ENCODE measurements around the gene DYNC1H1. TPM values are rescaled to one million over a fixed set of nuclear protein-coding genes. Genes with fewer than 3 reads are reported as not detected.

Gene DYNC1H1
- total and polyA plus RNA-seq, 2 of the 13 experiments (the other 11 are each of a cell fraction or from before 2014, with no cell fraction given), result 74.4 to 239 TPM

DNA sequence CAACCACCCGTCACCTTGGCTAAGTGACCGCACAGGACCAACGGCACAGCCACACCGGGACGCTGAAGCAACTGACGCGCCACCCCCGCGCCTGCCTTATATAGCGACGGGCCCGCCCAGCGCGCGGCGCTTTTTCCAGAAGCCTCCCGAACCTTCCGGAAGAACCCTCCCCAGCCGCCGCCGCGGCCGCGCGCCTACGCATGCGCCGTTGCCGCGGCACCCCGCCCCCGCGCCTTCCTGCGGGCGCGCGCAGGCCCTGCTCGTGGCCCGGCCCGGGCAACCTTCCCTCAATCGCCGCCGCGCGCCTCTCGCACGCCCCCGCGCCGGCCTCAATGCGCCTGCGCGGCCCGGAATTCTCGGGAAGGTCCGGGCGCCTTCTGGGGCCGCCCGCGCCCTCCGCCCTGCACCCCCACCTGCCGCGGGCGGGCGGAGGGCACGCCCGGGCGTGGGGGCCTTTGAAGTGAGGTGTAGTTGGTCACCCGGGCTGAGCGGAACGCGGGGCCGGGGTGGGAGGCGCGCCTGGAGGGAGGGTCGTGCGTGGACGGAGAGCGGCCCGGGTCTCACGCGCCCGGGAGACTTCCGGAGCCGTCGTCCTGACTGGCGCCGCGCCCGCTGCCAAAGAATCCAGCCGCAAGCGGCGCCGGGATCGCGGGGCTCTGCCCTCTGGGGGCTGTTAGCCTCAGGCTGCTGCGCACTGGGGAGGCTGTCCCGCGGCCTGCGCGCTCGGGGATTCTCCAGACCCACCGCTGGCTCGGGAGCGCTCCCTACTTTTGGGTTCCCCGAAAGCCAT, 122.8 kb downstream of the DYNC1H1 start, which contains the start of gene HSP90AA1 (continued):
- TF ChIP-seq KLF15 (CRISPR knock-in tag; IDR thresholded peaks at IDR 0.05; ENCODE audit: borderline replicate concordance) (peak; percentile 26; the same call in 1 of the 2 replicates), RXRB (CRISPR knock-in tag; IDR thresholded peaks at IDR 0.05; ENCODE audit: borderline replicate concordance) (no peak), ARHGAP35 (CRISPR knock-in tag; IDR thresholded peaks at IDR 0.05; ENCODE audit: borderline replicate concordance) (no peak), MTF2 (CRISPR knock-in tag; IDR thresholded peaks at IDR 0.05; ENCODE audit: borderline replicate concordance) (no peak), HHEX (CRISPR knock-in tag; IDR thresholded peaks at IDR 0.05) (no peak), ZNF558 (CRISPR knock-in tag; IDR thresholded peaks at IDR 0.05; ENCODE audit: borderline replicate concordance) (peak; percentile 94; the same call in 1 of the 2 replicates), THYN1 (CRISPR knock-in tag; IDR thresholded peaks at IDR 0.05; ENCODE audit: borderline replicate concordance, low read depth) (no peak)
- TF ChIP-seq, protein P1, sequence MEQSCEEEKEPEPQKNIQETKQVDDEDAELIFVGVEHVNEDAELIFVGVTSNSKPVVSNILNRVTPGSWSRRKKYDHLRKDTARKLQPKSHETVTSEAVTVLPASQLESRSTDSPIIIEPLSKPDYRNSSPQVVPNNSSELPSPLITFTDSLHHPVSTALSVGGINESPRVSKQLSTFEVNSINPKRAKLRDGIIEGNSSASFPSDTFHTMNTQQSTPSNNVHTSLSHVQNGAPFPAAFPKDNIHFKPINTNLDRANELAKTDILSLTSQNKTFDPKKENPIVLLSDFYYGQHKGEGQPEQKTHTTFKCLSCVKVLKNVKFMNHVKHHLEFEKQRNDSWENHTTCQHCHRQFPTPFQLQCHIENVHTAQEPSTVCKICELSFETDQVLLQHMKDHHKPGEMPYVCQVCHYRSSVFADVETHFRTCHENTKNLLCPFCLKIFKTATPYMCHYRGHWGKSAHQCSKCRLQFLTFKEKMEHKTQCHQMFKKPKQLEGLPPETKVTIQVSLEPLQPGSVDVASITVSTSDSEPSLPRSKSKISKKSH (CRISPR knock-in tag; IDR thresholded peaks at IDR 0.05; ENCODE audit: borderline replicate concordance), result peak; percentile 17
- TF ChIP-seq, protein P2, sequence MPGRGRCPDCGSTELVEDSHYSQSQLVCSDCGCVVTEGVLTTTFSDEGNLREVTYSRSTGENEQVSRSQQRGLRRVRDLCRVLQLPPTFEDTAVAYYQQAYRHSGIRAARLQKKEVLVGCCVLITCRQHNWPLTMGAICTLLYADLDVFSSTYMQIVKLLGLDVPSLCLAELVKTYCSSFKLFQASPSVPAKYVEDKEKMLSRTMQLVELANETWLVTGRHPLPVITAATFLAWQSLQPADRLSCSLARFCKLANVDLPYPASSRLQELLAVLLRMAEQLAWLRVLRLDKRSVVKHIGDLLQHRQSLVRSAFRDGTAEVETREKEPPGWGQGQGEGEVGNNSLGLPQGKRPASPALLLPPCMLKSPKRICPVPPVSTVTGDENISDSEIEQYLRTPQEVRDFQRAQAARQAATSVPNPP (CRISPR knock-in tag; IDR thresholded peaks at IDR 0.05), result no peak; the same call in 1 of the 2 replicates
- TF ChIP-seq, protein P3, sequence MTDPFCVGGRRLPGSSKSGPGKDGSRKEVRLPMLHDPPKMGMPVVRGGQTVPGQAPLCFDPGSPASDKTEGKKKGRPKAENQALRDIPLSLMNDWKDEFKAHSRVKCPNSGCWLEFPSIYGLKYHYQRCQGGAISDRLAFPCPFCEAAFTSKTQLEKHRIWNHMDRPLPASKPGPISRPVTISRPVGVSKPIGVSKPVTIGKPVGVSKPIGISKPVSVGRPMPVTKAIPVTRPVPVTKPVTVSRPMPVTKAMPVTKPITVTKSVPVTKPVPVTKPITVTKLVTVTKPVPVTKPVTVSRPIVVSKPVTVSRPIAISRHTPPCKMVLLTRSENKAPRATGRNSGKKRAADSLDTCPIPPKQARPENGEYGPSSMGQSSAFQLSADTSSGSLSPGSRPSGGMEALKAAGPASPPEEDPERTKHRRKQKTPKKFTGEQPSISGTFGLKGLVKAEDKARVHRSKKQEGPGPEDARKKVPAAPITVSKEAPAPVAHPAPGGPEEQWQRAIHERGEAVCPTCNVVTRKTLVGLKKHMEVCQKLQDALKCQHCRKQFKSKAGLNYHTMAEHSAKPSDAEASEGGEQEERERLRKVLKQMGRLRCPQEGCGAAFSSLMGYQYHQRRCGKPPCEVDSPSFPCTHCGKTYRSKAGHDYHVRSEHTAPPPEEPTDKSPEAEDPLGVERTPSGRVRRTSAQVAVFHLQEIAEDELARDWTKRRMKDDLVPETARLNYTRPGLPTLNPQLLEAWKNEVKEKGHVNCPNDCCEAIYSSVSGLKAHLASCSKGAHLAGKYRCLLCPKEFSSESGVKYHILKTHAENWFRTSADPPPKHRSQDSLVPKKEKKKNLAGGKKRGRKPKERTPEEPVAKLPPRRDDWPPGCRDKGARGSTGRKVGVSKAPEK (CRISPR knock-in tag; IDR thresholded peaks at IDR 0.05; ENCODE audit: borderline replicate concordance), result no peak
- TF ChIP-seq, protein P4, sequence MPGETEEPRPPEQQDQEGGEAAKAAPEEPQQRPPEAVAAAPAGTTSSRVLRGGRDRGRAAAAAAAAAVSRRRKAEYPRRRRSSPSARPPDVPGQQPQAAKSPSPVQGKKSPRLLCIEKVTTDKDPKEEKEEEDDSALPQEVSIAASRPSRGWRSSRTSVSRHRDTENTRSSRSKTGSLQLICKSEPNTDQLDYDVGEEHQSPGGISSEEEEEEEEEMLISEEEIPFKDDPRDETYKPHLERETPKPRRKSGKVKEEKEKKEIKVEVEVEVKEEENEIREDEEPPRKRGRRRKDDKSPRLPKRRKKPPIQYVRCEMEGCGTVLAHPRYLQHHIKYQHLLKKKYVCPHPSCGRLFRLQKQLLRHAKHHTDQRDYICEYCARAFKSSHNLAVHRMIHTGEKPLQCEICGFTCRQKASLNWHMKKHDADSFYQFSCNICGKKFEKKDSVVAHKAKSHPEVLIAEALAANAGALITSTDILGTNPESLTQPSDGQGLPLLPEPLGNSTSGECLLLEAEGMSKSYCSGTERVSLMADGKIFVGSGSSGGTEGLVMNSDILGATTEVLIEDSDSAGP (CRISPR knock-in tag; IDR thresholded peaks at IDR 0.05; ENCODE audit: borderline replicate concordance), result peak; percentile 74; the same call in 1 of the 2 replicates
- TF ChIP-seq, protein P5, sequence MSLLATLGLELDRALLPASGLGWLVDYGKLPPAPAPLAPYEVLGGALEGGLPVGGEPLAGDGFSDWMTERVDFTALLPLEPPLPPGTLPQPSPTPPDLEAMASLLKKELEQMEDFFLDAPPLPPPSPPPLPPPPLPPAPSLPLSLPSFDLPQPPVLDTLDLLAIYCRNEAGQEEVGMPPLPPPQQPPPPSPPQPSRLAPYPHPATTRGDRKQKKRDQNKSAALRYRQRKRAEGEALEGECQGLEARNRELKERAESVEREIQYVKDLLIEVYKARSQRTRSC (CRISPR knock-in tag; IDR thresholded peaks at IDR 0.05; ENCODE audit: low read depth), result no peak; the same call in 1 of the 2 replicates
- TF ChIP-seq, protein P6, sequence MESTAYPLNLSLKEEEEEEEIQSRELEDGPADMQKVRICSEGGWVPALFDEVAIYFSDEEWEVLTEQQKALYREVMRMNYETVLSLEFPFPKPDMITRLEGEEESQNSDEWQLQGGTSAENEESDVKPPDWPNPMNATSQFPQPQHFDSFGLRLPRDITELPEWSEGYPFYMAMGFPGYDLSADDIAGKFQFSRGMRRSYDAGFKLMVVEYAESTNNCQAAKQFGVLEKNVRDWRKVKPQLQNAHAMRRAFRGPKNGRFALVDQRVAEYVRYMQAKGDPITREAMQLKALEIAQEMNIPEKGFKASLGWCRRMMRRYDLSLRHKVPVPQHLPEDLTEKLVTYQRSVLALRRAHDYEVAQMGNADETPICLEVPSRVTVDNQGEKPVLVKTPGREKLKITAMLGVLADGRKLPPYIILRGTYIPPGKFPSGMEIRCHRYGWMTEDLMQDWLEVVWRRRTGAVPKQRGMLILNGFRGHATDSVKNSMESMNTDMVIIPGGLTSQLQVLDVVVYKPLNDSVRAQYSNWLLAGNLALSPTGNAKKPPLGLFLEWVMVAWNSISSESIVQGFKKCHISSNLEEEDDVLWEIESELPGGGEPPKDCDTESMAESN (CRISPR knock-in tag; conservative IDR thresholded peaks at IDR 0.05), result peak; percentile 70
- TF ChIP-seq, protein P7, sequence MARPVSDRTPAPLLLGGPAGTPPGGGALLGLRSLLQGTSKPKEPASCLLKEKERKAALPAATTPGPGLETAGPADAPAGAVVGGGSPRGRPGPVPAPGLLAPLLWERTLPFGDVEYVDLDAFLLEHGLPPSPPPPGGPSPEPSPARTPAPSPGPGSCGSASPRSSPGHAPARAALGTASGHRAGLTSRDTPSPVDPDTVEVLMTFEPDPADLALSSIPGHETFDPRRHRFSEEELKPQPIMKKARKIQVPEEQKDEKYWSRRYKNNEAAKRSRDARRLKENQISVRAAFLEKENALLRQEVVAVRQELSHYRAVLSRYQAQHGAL (CRISPR knock-in tag; IDR thresholded peaks at IDR 0.05; ENCODE audit: not compliant biosample characterization), result peak; percentile 32
